IMR-90 (cell line): Measurements from ENCODE around the gene GRIK1.

Experiments
- BHLHE40 ChIP-seq: fragments of 150-350 bp; IDR thresholded peaks from 2 replicates; pipeline ENCODE4 v1.6.1; 2016; ENCODE audit warnings: mild to moderate bottlenecking, low read depth, low read length
- CEBPB ChIP-seq: IDR thresholded peaks from 2 replicates; pipeline ENCODE4 v1.6.1; 2012; ENCODE audit warnings: low read depth, low read length, improper control_type of control experiment
- CTCF ChIP-seq: conservative IDR thresholded peaks from 2 replicates; pipeline ENCODE4 v1.5.1; 2012; ENCODE audit warnings: mild to moderate bottlenecking, low read depth, low read length, improper control_type of control experiment
- MAZ ChIP-seq: IDR thresholded peaks from 2 replicates; pipeline ENCODE4 v1.6.1; 2012; ENCODE audit warnings: low read depth, mild to moderate bottlenecking, low read length, improper control_type of control experiment, moderate library complexity, borderline replicate concordance
- MXI1 ChIP-seq: IDR thresholded peaks from 2 replicates; pipeline ENCODE4 v1.6.1; 2012; ENCODE audit warnings: low read depth, mild to moderate bottlenecking, low read length, moderate library complexity, borderline replicate concordance
- POLR2A ChIP-seq: IDR thresholded peaks from 2 replicates; pipeline ENCODE4 v1.6.1; 2012; ENCODE audit warnings: mild to moderate bottlenecking, low read depth, low read length
- RAD21 ChIP-seq: IDR thresholded peaks from 2 replicates; pipeline ENCODE4 v1.6.1; 2012; ENCODE audit warnings: low read length, improper control_type of control experiment
- RFX5 ChIP-seq: IDR thresholded peaks from 2 replicates; pipeline ENCODE4 v1.8.0; 2012; ENCODE audit warnings: low read depth, mild to moderate bottlenecking, low read length, moderate library complexity
- SMC3 ChIP-seq: fragments of 150-350 bp; IDR thresholded peaks from 2 replicates; pipeline ENCODE4 v1.6.1; 2016; ENCODE audit warnings: low read depth, mild to moderate bottlenecking, antibody characterized with exemption, low read length, moderate library complexity
- USF2 ChIP-seq: fragments of 150-350 bp; IDR thresholded peaks from 2 replicates; pipeline ENCODE4 v1.6.1; 2017; ENCODE audit warnings: mild to moderate bottlenecking, antibody characterized with exemption, low read length, low read depth

DNA sequence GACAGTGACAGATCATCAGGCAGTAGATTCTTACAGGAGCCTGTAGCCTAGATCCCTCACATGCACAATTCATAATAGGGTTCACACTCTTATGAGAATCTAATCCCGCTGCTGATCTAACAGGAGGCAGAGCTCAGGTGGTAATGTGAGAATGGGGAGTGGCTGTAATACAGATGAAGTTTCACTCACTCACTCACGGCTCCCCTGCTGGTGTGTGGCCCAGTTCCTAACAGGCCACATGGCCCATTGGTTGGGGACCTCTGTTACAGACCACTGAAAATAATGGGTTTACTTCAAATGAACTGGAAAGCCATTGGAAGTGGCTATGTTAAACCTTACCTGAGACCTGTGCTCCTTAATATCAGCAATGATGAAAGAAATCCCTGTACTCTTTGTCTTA is 151.0 kb downstream of the GRIK1 start:
- TF ChIP-seq MXI1: no peak
- no peak for TF ChIP-seq POLR2A
- TF ChIP-seq CTCF: no peak
- TF ChIP-seq BHLHE40: no peak
- no peak for TF ChIP-seq CEBPB
- TF ChIP-seq USF2: no peak
- TF ChIP-seq RFX5: no peak
- no peak for TF ChIP-seq MAZ
- TF ChIP-seq RAD21: no peak
- no peak for TF ChIP-seq SMC3
